Measurements from ENCODE around the gene CCDC40.

DNA sequence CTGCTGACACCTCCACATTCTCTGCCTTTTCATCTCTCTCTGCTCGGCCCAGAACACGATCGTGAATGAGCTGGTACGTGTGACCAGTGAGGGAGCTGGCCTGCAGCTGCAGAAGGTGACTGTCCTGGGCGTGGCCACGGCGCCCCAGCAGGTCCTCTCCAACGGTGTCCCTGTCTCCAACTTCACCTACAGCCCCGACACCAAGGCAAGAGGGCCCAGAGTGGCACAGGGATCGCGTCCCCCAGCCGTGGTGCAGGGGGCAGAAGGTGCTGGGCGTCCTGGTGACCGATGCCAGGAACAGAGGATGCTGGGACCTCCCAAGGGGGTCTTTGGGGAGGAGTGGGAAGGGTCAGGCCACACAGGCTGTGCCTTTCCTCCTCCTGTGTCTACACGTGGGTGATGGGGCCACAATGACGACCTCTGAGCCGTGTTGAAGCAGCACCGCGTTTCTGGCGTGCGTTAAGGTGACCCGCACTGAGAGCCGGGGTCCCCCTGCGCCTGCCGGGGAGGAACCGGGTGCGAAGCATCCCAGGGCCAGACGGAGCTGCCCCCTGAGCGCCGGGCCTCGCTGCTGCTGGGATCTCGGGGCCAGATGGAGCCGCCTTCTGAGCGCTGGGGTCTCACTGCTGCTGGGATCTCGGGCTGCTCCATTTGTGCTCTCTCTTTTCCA lies 82.3 kb downstream of the CCDC40 start:
- TF ChIP-seq CTCF (IDR thresholded peaks at IDR 0.05) (no peak), POLR2A (IDR thresholded peaks at IDR 0.05) (no peak)

Data from Peyer's patch (tissue), 4 donors.